CD4-positive, alpha-beta T cell treated with Interleukin-6 at 100 ng/mL for 8 hours (primary cell): ENCODE measurements around the gene CSTPP1.
A peak's percentile ranks its signal among the peaks of the same experiment; 100 is the strongest.

Experiments
- DNase-seq: peaks from one replicate; pipeline ENCODE4 v3.0.0-alpha.2; 2020; ENCODE audit warnings: mixed read lengths, low spot score

Gene CSTPP1

DNA sequence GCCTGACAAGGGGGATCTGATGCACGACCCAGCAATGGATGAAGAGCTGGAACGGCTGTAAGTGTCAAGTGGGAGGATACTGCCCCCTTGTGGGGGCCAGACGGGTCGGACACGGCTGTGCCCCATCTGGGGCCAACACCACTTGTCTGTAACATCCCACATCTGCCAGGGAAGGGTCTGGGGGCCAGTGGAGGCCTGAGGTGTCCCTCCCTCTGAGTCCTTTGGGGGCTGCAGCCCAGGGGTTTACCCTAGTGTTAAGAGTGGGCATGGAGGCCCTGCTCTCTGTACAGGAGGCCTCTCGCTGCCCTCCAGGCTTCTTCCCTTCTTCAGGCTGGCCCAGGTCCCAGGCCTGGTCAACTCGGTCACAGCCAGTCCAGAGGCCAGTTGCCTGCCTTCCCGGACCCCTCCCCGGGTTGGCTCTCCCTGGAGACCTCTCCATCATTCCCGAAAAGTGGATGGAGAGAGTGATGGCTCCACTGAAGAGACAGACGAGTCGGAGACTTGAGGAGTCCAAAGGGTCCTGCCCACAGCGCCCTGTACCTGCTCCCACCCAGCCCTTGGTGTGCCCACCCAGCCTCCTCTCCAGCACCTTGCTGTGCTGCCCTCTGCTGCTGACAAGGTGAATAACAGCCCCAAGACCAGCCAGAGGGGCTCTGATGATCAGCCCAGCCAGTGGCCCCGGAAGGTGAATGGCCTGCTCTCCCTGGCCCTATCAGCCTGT, 224.7 kb downstream of the CSTPP1 start:
- DNase-seq = peak; percentile 48

DNA sequence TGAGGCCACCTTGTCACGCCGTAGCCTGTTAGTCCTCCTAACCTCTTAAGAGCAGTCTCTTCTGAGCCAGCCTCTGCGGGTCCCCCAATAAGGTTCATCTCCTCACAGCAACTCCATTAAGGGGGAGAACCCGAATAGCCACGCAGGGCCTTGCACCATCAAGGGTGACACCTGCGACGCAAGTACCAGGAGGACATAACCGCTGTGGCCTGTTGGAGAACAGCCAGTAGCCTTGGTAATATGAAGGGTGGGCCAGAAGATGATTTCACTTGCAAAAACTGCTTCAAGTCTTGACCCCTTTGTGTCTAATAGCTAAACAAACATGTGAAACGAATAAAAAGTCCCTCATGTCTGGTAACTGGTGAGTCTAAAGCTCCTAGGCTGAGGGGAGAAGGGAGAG, 225.3 kb downstream of the CSTPP1 start:
- no peak for DNase-seq

DNA sequence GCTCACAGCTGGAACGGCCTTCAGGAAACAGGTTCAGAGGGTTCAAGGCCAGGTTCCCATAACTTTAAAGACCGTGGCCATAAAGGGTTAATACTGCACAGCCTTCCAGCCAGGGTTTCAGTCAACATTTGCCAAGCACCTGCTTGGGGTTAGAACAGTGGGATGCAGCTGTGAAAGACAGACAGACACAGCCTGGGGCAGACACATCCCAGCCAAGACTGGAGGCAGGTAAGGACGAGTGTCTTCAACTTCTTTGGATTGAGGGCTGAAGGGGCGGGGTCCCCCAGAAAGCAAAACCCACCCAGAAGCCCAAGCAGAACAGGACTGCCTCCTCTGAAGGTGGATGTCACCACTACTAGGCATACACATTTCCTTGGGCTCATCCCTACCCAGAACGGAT, 225.9 kb downstream of the CSTPP1 start:
- DNase-seq = no peak

DNA sequence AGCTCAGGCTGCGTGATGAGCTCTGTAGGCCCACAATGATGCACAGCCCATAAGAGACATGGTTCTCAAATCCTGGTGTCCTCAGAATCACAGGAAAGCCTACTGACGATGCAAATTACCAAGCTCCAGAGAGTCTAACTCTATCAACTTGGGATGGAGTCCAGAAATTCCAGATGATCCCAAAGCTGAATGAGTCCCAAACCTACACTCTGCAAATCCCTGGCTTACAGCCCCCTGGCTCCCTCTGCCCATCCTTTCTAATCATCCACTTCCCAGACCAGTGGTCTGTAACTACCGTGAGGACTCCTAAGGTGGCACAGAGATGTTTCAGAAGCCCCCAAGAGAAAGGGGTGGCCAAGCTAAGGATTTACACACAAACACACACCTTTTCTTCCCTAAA, 226.6 kb downstream of the CSTPP1 start:
- no peak for DNase-seq

DNA sequence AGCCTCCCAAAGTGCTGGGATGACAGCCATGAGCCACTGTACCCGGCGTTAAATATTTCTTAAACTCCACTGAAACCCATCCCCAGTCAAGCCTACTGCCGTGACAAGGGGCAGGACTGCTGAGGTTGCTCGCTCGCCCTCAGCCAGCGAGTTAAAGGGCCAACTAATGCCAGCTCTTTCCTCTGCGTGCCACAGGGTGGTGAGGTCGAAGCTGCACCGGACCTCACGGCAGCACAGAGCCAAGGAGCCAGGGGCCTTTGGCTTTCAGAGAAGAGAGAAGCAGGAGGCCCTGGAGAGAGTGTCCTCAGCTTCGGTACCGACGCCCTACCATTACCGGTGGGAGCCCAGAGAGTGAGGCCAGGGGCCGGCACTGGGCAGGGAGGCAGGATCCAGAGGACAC, 227.3 kb downstream of the CSTPP1 start:
- no peak for DNase-seq

DNA sequence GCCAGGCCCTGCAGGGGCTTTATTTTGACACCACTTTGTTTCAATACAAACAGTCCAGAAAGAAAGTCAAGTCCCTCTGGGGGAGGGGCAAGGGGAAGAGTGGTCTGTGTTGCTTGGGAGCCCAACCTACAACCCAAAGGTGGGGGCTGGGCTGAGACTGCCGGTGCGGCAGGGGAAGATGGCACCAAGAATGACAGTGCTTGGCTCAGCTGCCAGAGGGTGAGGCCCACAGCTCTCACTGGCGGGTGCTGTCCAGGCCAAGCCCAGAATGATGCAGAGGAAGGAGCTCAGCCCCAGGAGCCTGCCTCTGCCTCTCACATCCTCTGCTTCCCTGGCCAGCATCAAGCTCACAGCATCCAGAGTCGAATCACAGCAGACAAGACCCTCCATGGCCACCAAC, 227.8 kb downstream of the CSTPP1 start:
- no peak for DNase-seq

DNA sequence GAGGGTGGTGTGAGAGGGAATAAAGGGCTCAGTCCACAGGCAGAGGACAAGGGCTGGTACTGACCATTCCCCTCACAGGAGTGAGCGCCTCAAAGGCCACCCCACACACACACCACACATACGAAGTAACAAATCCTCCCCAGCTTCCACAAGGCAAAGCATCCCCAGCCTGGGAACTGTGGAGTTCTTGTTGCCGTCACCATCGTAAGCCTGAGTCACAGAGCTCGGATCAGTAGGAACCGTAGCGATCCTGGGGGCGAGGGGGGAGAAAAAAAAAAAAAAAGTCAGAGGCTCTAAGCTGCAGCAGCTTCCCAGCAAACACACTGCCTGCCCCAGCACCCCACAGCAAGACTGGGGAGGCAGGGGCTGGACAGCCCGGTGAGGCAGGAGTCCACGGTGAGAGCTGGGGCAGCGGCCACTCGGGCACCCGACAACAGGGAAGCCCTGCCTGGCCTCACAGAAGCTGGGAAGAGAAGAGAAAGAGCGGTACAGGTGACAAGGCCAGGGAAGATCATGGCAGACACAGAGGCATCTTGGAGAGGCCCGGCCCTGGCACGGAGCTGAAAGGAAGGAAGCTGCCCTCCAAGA, 228.8 kb downstream of the CSTPP1 start:
- DNase-seq = no peak

DNA sequence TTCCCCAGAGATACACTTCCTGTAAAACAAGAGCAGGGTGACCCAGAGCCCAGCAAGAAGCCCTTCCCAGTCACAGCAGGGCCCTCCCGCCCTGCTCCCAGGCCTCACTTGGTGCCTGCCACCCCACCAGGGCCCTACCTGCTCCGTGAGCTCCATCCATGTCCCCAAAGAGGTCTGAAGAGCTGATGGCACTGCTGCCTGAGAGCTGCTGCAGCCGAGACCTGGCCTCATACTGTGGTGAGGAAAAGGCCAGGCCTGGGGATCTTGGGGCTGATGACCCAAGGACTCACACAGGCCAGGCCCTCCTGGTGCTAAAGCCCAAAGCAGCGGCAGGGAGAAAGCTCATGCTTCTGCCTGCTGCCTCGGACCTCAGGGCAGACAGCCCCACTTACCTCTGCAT, 229.8 kb downstream of the CSTPP1 start:
- no peak for DNase-seq

DNA sequence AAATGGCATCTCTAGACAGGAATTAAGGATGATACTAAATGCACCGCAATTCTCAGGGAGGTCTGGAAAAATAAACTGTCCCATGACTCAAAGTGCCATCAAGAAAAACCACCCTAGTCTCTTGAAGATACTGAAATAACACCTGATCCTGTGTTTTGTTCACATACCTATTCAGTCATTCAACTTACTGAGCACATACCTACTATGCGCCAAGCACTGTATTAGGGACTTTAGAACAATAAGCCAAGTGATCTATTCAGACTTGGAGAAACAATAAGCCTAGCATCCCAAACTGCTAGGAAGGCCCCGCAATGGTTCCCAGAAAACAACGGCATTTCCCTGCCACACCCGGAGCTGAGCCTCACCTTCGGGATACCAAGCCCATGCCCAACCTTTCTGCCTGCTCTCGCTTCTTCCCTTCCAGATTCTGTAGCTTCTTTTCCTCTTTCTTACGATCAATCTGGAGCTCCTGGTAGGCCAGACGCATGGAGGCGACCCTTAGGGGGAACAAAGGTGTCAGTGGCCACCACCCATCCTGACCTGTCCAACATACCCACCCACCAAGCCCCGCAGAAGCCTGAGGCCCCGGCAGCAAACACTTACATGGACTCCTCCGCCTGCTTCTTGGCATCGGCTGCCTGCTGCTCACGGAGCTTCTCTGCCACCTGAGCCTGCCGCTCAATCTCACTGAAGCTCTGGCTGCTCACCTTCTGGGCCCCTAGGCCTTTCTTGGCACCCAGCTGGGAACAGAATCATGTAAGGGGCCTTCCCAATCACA, 234.7 kb downstream of the CSTPP1 start:
- no peak for DNase-seq

DNA sequence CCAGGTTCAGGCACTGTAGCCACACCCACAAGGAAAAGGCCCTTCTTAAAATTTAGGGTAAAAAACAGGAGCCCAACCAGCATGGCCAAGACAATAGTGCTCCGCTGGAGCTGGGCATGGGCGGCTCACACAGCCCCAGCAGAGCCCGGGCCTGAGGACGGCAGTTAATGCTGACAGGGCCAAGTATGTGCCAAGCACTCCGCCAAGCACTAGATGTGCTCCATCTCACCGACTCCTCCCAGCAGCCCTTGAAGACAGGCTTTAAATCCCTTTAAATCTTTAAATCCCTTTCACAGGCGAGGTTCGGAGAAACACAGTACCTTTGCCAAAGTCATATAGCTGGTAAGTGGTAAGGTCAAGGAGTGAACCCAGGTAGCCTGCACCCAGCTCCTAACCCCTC, 235.3 kb downstream of the CSTPP1 start:
- DNase-seq = no peak

DNA sequence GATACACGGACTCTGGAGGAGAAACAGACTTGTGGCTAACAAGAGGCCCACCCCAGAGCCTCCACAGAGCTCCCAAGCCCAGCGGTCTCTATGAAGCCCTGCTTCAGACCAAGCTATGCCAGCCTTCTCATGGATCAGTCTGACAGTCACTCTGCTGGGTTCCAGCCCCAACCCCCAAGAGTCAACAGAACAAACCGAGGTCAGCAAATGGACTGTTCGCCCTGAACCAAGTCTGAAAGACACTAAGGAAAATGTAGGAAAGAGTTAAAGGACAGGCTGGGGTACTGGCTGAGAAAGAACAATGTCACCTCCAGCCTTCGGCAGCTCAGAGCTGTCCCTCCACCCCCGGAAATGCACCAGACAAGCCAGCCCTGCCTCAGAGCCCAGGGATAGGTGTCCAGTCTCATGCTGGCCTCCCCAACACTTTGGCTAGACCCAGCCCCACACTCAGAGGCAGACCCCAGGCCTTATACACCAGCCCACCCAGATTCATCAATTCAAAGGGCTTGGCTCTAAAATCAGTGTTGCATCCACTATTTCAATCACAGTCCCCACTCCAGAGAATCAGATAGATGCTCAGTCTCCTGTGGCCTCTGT, 236.3 kb downstream of the CSTPP1 start:
- no peak for DNase-seq

DNA sequence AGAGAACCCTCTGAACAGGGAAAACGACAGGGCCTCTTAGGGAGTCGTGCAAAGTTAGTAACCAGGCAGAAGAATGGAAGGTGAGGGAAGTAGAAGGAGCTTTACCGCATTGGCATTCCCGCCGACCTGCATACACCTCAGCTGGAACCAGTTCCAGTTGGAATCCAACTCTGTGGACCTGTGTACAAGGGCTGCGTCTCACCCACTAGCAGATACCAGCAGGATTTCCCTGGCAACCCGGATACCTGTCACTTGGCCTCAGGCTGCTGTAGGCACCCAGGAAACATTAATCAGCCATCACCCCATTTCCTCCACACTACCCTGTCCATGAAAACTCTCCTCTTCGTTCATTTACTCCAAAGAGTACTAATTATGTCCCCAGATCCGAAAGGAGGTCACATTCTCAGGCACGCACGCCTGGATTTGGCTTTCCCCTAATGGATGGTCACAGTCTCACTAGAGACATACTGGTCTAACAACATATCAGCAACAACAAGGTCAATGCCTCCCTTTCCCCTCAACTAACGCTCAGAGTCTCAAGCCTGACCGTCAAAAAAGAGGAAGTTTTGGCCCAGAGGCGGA, 239.3 kb downstream of the CSTPP1 start:
- DNase-seq = no peak

DNA sequence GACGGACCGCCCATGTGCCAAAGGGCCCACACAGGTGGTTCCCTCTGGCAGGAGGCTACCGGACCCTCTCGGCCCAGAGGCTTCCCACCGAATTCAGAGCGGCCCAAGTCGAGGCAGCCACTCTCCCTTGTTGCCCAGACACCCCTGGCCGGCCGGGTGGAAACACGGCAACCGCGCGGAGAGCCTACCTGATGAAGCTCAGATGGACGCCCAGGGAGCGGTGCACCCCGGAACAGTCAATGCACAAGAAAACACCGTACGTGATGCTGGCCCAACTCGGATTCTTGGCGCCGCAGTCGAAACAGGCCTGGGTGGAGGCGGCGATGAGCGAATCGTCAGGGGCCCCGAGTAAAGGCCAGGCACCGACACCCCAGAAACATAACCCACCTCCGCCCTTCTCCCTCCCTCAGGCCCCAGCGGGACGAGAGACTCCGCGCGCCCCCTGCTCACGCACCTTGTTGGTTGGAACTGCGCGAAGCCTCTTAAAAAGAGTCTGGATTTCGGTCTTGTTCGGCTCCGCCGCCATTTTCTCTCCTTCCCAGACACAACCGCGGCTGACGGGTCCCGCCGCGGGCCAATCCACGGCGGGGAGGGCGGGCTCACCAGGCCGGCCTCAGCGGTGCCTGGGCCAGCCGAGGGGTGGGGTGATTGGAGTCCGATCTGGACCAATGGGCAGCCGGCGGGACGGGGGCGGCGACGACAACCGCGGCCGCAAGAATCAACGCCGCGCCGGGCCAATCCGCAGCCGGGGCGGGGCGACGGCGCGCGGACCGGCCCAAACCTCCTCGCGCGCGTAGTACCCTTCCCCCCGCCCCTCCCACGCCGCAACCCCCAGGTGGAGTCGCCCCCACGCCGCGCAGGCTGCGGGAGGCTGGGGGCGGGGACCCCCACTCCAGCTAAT, 240.0 kb downstream of the CSTPP1 start, which contains the start of gene ARFGAP2:
Gene ARFGAP2 (minus strand): TSS at position 552 of the 901 bp plus-strand sequence. CDS start 26 bp downstream, at position 526.
- DNase-seq = peak; percentile 96

DNA sequence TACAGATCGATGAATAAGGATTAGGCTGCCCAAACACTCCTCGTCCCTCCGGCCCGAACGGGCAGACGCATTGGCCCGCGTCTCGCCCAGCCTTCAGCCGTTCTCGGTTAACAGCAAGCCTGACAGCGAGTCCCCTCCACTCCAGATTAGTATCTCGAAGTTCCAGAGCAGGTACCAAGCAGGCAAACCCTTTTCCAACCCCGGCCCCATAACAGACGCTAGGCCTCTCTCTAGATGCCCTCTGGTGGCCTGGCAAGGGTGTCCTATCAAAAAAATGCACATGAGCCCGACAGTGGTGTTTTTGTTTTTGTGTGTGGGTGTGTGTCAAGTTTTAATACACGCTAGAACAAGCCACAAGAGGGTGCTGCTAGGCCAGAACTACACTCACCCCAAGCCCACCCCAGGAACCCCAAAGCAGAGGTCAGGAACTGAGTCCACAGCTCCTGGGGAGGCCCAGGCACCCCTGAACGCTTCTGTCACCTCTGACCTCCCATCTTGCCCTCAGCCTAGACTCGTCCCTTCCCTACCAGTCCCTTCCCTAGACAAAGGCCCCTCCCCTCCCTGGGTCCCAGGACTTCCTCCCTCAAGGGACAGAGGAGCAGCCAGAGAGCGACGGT, 240.8 kb downstream of the CSTPP1 start:
- peak; percentile 87 for DNase-seq

DNA sequence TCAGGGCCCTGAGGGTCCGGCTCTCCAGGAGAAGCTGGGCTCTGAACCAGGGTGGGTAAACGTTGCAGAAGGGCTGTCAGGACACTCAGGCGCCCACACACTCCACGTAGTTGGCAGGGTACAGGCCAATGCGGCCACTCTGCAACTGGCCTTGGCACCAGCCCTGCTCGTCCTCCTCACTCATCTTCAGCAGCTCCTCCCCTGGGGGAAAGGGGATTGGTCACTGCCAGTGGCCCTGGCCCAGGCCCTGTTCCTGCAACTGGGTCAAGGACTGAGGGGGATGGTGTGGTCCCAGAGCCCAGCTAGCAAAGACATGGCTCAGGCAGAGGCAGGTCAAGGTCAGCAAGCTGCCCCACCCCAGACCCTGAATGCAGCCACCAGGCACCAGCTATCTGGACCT, 241.3 kb downstream of the CSTPP1 start:
- DNase-seq = no peak

DNA sequence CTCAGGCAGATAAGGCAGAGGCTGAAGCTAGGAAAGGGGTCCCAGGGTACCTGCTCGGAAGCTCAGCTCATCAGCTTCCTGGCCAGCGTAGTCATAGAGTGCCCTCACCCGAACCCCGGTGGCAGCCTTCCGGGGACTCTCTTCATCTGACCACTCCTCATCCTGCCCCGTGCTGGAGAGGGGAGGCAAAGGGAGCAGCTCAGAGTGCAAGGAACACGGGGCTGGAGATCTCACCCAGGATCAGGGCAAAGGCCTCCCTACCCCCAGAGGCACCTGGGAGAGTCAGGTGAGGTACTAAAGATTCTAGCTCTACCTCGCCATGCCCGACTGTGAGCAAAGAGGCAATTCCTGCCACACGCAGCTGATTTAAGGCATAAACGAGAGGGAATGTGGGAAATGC, 241.8 kb downstream of the CSTPP1 start:
- no peak for DNase-seq

DNA sequence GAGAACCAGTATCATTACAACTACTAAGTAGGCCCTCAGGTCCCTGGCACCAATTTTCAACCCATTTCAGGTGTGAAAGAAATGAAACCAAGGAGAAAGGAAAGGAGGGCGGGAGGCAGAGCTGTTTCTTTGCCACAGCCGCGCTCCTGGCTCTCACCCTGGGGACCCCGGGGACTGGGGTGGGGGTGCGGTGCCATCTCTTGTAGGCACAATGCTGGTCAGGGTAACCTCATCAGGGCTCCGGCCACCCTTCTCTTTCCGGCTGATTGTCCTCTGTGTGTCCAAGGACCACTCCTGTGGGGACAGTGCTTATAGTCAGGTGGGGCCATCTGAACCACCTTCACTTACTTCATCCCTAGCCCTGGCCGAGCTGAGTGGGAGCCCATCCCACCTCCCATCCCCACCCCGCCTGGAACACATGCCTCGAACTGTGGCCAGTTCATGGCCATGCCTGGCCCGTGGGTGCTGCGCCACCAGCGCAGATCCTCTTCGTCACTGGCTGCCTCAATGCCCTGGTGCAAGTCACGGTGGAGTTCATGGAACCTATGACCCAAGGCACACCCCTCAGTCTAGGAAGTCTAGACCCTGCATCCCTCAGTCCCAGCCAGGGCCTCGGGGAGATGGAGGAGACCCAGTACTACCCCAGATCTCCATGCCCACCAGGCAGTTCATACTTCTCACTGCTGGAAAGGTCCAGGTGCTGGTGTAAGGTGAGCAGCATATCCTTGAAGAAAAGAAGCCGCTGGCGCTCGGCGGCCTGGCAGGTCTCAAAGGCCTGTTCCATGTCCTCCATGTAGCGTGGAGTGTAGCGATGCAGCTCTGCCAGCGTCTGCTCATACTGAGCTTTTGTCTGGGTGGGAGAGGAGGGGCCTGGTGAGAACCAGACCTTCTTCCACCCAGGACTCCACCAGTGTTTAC, 242.4 kb downstream of the CSTPP1 start:
- no peak for DNase-seq

DNA sequence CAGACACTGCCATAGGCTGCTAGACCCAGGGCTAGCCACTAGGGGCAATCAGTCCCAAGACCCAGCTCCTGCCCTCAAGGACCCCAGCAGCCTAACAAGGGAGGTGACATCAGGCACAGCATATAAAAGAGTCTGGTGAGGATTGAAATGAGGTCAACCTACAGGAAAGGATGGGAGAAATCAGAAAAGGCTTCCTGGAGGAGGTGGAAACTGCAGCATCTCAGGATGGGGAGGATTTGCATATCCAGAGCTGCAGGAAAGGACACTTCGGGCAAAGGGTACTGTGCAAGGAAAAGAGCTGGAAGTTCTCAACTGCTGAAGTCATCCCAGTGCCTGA, 243.1 kb downstream of the CSTPP1 start:
- DNase-seq = peak; percentile 24

DNA sequence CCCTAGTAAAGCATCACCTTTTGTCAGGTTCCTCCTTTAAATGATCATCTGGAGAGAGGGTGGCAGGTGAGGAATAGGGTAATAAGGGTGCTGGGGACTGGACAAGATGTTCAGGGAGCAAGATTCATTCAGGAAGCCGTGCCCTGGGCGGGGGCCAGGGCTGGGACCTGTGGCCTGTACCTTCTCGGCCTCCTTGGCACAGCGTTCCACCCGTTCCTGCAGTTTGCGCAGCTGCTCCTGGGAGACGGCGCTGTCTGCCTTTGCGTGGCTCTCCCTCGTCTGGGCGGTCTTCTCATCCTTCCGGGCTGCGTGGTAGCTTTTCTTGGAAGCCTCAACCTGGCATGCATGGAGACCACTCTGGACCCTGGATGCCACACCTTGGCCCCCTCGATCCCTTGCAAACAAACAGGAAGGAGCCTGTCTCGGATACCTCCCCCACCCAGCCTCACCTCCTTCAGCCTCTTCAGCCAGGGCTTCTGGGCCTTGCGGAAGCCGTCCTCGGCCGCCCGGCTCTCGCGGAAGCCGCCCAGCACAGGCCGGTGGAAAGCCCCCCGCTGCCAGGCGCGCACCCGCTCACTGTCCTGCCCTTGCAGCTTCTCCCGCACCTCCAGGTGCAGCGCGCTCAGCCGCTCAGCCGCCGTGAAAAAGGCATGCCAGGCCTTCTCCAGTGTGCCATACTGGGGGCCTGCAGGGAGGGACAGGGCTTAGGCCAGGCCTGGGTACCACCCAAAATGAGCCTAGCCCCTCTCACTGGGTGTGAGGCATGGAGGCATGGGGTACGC, 243.6 kb downstream of the CSTPP1 start:
- DNase-seq = no peak
